ENCODE measurements around the gene STOX2. TPM values are rescaled to one million over a fixed set of nuclear protein-coding genes. Genes with fewer than 3 reads are reported as not detected.

Gene STOX2
- total and polyA plus RNA-seq, 2 of the 8 experiments (the other 6 are each of a cell fraction or from before 2014, with no cell fraction given) = 5.5 to 20.0 TPM

- TF ChIP-seq CTBP2 (IDR thresholded peaks at IDR 0.05; ENCODE audit: borderline replicate concordance, insufficient read depth, insufficient read length, low read length) (no peak), SAP30 (IDR thresholded peaks at IDR 0.05; ENCODE audit: insufficient read depth, insufficient replicate concordance, low read length) (no peak)
Observed at GRCh38 chr4:183989931-183990330, 84.8 kb downstream of the STOX2 start (continued).
